ENCODE measurements around the gene LYZL1. TPM values are rescaled to one million over a fixed set of nuclear protein-coding genes. Genes with fewer than 3 reads are reported as not detected.
A peak's percentile ranks its signal among the peaks of the same experiment; 100 is the strongest.
"Not testable (repeated sequence)": the region's sequence is repeated elsewhere in the genome, so short reads cannot be mapped to it uniquely, and the experiment has no call there.

LYZL1 gene
- total RNA-seq, 1 donor from 2014 or later: not detected

DNA sequence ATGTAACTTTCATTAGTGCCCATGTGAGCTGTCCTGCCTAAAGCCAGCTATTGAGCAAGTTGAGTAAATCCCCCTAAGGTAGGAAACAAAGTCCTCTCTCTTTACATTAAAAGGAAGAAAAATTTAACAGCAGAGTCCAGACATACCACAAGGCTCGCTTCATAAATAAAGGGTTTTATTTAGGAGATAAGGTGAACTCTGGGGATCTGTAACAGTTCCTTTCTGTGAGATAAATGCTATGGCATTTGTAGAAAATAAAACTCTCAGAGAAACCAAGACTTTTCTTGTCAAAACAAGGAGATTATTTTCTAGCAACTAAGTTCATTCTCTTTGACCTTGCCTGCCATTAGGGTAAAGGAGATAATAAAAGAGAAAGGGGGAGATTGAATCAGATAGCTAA lies 32.3 kb upstream of the LYZL1 start:
- ATAC-seq (no peak), DNase-seq (ENCODE audit: missing footprints) (no peak)
- intact Hi-C loops (cut with DNase I): no loop called here

DNA sequence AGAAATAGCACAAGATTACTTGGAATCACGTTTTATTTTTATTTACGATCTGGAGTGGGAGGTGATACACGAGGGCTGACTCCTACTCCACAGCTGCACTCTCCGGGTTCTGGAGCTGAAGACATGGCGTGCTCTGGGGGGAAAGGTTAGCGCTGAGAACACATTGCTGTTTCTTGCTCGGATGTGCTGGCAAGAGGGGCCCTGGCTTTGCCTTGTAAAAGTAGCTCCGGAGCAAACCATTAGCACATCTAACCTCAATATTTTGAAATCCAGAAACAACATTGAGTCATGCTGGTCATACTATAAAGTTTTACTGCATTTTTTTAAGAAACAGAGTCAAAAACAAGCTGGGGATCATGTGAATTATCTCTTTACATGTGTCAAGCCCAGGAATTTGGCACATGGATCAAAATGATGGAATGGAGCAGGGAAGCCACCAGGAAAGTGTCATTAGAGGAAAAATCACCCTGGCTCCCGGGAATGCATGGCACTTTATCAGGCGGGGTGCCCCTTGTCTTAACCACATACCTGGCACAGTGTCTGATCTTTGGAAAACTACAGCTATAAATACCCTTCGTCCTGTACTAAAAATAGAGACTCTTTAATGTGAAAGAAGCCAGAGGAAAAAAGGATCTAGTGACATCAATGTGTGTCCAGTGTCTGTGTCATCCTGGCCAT lies 31.6 kb upstream of the LYZL1 start:
- intact Hi-C loops (cut with DNase I): no loop called here
- ATAC-seq (peak; percentile 78), DNase-seq (ENCODE audit: missing footprints) (no peak)

DNA sequence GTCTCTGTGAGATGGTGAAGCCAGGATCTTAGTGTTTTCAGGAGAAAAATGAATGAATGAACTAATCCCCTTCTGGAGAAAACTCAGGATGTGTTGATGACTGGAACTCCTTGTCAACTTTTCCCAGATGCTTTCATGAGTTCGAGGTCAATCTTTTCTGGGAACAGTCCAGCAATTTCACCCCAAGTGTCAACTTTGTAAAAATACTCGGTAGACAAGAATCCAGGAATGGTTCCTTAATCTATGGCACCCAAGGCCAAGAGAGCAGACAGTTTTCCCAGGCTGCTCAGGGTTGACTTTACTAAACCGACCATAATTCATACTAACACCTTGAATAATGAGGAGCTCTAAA lies 31.1 kb upstream of the LYZL1 start:
- ATAC-seq: no peak
- intact Hi-C loops (cut with DNase I): no loop called here
- no peak for DNase-seq (ENCODE audit: missing footprints)

DNA sequence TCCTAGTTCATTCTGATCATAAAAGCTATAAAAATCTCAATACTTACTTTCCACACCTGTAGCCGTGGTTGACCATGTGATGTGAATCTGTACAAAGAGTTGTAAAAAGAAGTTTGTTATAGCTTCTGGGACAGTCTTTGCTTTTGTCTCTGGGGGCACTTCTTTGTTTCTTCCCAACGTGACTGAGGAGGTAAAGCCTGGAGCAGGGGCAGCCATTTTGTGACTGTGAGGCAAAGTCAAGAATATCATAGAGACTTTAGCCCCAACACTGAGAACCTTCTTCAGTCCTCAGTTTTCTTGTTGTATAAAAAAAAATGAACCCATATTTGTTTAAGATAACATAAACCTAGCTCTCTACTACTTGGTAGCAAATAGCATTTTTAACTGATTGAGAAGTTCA lies 29.4 kb upstream of the LYZL1 start:
- intact Hi-C loops (cut with DNase I): no loop called here
- no peak for ATAC-seq
- DNase-seq (ENCODE audit: missing footprints): no peak

DNA sequence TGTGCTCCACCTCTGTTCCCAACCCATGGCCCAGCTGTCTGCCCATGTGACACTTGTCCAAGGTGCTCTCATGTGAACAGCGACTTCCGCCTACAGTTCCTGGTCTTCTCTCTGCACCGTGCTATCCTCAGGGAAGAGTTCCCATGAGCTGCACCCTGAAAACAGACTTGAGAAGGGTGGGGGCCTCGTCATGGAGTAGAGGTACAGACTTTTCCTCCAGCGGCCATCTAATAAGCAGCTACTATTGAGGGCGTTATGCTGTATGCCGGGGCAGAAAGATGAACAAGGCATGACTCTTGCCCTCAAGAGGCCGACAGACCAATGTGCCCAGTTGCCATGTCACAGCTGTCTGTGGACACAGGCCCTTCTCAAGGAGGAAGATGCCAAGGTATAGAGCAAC lies 25.4 kb upstream of the LYZL1 start:
- intact Hi-C loops (cut with DNase I): no loop called here
- DNase-seq (ENCODE audit: missing footprints) (no peak), ATAC-seq (no peak)

DNA sequence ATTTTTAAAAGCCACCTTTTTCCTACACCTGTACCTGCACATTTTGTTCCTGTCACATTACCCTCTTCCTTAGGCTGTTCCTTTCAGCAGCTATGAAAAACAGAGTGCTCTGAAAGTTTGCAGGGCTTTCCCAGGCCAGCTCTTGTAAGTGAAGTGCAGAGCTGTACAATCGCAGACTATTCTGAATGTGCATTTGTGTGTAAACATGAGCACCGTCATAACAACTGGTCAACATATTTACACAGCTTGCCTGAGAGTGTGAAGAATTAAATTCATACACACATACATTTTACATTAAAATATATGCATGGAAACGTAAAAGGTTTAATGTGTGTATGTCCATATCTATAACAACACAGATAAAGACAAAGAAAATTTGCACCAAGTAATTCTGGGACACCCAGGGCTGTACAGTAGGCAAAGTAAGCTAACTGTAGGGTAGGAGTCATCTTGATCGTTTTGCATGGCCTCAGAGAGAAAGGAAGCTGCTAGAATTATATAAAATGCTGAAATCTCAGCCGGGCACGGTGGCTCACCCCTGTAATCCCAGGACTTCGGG lies 23.6 kb upstream of the LYZL1 start:
- ATAC-seq (no peak), DNase-seq (ENCODE audit: missing footprints) (no peak)

DNA sequence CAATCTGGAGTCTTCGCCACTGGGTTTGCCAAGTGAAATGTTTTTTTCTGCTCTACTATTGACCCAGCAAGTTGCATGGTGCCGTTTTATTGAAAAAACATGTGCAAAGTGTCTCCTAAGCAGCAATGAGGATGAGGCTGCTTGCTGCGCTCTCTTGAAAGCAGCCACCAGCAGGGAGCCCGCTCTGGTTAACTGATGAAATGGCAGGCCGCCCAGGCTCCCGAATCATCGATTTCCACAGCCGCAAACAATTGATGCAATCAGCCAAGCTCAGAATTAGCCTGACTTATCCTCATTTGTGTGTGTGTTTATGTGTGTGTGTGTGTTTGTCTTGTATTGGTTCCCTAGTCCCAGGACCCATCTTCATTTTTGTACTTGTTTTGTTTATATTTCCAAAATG lies 22.2 kb upstream of the LYZL1 start:
- ATAC-seq (no peak), DNase-seq (ENCODE audit: missing footprints) (no peak)
- intact Hi-C loops (cut with DNase I): no loop called here

More for the DNA sequence above, 23.6 kb upstream of the LYZL1 start:
- intact Hi-C loops (cut with DNase I): no loop called here

DNA sequence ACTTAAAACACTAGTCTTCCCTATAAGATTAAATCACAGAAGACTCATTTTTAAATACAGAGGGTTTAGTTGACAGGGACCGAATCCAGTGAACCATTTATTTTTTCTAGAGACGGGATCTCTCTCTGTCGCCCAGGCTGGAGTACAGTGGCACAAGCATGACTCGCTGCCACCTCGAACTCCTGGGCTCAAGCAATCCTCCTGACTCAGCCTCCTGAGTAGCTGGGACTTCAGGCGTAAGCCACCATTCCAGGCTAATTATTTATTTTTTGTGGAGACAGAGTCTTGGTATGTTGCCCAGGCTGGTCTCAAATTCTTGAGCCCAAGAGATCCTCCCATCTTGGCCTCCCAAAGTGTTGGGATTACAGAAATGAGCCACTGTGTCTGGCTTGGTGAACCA lies 20.9 kb upstream of the LYZL1 start:
- intact Hi-C loops (cut with DNase I): no loop called here
- no peak for ATAC-seq
- DNase-seq (ENCODE audit: missing footprints): no peak

DNA sequence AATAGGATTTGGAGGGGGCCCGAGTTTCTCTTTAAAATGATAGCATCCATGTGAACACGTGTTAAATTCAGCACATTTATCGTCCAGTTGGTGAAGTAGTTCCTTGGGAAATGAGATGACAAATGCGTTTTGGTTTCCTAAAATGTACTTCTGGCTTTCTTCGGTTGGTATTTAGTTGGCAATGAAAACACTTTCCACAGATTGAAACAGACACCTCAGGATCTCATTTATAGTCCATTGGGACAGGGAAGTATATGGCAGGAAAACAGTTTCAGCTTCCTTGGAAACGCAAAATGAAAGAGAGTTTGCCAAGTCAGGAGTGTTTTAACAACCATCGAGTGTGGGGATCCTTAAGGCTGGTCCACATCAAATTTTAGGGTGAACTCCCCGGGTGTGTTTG lies 19.4 kb upstream of the LYZL1 start:
- intact Hi-C loops (cut with DNase I): no loop called here

DNA sequence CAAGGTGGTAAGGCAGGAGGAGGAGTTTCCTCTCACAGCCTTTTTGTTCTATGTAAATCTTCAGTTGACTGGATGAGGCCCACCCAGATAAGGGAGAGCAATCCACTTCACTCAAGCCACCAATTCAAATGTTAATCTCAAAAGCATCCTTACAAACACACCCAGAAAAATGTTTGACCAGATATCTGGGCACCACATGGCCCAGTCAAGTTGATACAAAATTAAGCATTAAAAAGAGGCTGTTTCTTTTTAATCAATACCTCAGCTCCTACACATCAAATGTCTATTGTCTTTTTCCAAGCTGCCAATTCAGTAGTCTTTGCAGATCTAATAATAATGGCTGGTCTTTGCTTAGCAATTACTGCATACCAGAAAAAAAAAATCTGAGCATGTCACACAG lies 18.0 kb upstream of the LYZL1 start:
- ATAC-seq (no peak), DNase-seq (ENCODE audit: missing footprints) (no peak)
- intact Hi-C loops (cut with DNase I): no loop called here

More for the DNA sequence above, 19.4 kb upstream of the LYZL1 start:
- no peak for DNase-seq (ENCODE audit: missing footprints)
- ATAC-seq: no peak

DNA sequence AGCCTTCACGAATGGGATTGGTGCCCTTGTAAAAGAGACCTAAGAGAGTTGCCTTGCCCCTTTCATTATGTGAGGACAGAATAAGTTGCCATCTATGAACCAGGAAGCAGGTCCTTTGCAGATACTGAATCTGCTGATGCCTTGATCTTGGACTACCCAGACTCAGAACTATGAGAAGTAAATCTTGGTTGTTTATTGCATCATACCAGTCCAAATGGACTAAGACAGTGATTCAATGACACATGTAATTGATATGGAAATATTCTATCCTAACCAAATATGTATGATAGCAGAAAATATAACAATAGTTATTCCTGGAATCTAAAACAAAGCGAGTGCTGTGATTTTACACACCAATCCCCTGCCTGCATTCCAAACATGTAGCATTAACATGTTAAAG lies 17.0 kb upstream of the LYZL1 start:
- ATAC-seq: no peak
- intact Hi-C loops (cut with DNase I): no loop called here

DNA sequence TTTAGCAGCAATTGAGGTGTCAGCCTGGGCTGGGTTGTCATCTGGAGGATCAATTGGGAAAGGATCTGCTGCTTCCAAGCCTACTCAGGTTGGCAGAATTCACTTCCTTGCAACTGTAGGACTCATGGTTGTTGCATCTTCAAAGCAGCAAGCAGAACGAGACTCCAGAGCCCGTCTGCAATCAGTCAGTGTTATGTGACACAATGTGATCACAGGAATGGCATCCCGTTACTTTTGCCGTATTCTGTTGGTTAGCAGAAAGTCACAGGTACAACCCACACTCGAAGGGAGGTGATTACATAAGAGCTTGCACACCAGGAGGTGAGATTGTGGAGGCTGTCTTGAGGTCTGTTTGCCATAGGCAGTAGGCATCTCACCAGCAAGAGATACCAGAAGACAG lies 15.4 kb upstream of the LYZL1 start:
- ATAC-seq: no peak
- intact Hi-C loops (cut with DNase I): no loop called here
- DNase-seq (ENCODE audit: missing footprints): no peak

More for the DNA sequence above, 17.0 kb upstream of the LYZL1 start:
- DNase-seq (ENCODE audit: missing footprints): no peak

DNA sequence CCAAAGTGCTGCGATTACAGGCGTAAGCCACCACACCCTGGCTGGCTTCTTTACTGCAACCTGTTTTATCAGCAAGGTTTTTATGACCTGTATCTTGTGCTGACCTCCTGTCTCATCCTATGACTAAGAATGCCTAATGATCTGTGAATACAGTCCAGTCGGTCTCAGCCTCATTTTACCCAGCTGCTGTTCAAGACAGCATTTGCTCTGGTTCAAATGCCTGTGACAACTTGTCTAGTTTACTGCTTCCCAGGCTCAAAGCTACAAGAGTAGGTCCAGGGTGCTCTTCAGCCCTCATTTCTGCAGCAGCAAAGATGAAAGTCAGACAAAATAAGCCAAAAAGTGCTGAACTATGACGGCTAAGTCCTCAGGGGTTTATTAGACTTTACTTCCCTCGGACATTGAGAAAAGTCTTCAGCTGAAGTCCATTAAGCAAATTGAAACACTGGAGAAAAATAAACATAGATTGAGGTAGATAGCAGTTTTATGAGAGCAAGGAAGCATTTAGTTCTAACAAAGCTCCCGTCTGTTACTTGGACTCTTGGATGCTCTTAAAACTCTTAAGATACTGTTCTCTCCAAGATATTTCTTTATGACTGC lies 12.5 kb upstream of the LYZL1 start:
- DNase-seq (ENCODE audit: missing footprints) (no peak), ATAC-seq (no peak)
- intact Hi-C loops (cut with DNase I): no loop called here

DNA sequence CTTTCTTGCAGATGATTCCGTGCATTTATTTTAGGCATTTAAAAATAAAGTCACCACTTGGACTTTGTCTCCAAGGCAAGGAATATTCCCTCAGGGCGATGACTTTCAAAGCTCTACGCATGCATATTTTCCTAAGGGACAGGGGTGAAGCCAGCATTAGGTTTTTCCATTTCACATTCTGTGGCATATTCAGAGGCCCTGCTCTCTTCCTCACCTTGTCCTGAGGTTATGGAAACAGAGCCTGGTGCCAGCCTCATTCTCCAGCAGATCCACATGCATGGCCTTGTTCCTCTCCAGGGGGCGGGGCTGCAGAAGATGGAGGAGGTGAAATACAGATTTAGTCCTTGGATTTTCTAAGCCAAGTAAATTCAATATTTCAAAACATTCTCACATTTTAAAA lies 11.6 kb upstream of the LYZL1 start:
- no peak for DNase-seq (ENCODE audit: missing footprints)
- intact Hi-C loops (cut with DNase I): no loop called here
- ATAC-seq: no peak

DNA sequence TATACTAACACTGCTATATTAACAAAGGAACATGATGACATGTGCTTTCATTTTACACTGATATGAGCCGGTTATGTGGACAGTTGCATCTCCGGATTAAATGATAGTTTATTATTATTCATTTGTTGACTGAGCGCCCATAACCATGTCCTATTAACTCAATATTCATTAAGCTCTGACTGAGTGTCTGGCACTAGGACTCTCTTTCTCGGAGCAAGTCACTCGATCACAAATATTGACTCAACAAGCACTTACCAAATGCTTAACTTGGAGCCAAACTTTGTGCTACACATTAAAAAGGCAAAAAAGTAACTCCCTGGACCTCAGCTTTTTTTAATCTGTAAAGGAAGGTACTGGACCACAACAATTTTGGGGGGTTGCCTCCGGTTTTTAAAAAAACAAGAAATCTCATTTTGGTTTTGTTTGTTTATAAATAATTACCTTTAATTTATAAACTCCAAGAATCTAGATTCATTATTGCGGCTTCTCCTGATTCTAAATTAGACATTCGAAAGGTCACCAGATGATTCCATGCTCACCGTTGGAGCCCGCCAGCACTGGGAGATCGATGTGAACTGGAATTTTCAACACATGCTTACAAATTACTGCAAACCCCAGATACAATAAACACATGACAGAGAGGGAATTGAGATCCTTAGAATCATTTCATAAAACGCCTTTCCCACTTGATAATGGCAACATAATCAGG lies 8.9 kb upstream of the LYZL1 start:
- intact Hi-C loops (cut with DNase I): no loop called here
- ATAC-seq (no peak), DNase-seq (ENCODE audit: missing footprints) (no peak)

DNA sequence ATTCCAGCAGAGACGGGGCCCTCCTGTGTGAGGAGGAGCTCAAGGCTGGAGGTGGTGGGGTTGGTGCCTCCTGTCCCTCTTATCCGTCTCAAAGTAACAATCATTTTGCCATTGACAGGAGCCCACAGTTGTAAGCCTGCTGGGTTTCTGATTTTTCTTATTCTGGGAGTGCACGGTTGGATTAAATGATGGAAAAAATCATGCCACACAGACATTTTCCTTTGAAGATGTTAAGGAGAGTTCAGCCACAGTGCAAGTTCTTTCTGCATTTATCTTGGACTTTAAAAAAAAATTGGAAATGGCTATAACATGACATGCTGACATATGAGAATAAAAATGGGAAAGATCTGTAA lies 8.4 kb upstream of the LYZL1 start:
- ATAC-seq (no peak), DNase-seq (ENCODE audit: missing footprints) (no peak)
- intact Hi-C loops (cut with DNase I): no loop called here

DNA sequence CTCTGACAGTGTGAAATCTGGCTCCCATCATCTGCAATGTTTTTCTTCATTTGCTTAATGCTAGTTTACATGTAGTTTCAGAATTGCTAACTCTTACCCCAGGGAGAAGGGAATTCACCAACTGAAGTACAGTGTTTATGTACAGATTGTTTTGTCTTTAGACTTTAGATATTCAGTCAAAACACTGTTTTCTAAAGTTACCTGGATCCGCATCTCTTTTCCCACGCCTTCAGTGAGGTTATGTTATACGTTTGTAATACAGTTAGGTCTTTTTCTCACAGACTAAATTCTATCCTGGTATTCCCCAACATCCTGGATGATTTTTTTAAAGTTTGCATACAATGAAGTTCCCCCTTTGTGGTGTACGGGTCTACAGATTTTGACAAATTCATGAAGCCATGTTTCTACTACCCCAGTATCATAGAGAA lies 3.2 kb upstream of the LYZL1 start:
- DNase-seq (ENCODE audit: missing footprints) (no peak), ATAC-seq (no peak)
- intact Hi-C loops (cut with DNase I): no loop called here

DNA sequence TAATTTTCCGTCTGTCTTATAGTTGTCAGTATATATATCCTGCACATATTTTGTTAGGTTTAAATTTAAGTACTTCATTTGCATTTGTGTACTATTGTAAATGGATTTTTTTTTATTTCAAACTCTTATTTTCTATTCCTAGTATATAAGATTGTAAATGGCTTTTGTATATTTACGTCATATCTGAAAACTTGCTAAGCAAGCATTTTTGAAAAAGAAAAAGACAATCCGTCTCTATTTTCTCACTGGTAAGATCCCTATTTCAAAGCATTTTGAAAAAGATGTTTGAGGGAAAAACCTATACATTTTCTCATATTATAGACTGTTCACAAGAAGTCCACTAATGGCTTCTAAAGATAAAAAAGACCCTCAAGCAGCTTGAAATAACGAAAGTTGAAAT lies 1.2 kb upstream of the LYZL1 start:
- no peak for DNase-seq (ENCODE audit: missing footprints)
- intact Hi-C loops (cut with DNase I): no loop called here
- no peak for ATAC-seq

DNA sequence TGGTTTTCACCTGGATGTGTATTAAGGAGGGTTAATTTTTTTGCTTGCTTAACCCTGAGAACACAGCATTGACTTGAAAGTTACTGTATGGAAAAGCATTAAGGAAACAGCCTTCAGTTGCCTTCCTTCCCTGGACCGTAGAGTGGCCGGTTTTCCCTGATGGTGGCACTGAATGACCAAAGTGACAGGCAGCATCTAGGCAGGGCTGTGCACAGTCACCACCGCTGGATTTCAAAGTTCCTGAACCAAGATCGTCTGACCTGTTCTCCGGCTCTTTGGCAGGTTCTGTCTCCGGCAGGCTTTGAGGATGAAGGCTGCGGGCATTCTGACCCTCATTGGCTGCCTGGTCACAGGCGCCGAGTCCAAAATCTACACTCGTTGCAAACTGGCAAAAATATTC lies 2.7 kb downstream of the LYZL1 start:
- DNase-seq (ENCODE audit: missing footprints); ATAC-seq; intact Hi-C loops (cut with DNase I): not testable (repeated sequence)

DNA sequence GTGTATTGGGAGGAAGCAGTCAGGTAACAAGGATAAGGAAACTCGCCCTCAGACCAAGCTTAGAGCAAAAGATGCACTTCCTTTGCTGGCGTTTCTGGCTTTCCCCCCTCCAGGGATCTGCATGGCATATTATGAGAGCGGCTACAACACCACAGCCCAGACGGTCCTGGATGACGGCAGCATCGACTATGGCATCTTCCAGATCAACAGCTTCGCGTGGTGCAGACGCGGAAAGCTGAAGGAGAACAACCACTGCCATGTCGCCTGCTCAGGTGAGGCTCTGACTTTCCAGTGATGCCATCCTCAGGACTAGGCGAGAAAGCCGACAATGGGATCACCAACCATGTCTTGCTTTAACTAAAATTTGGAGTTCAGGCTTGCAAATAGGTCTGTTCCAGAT lies 3.5 kb downstream of the LYZL1 start:
- intact Hi-C loops (cut with DNase I); DNase-seq (ENCODE audit: missing footprints); ATAC-seq: not testable (repeated sequence)
